Coronary artery (tissue), 2 donors: ENCODE data around the gene BNC2.

Source experiments
- DNase-seq: peaks from one replicate; pipeline ENCODE4 v3.0.0-alpha.2; 2017; ENCODE audit warnings: low spot score
- H3K27ac ChIP-seq, 2 donors: fragments of 200-600 bp; sonication (generic); one replicate each; pipeline ENCODE4 v1.5.1; 2016 to 2019
- H3K4me3 ChIP-seq: fragments of 200-600 bp; sonication (generic); 2 replicates; pipeline ENCODE4 v1.5.1; 2016; ENCODE audit warnings: mild to moderate bottlenecking, moderate library complexity
- CTCF ChIP-seq: fragments of 200-600 bp; sonication (generic); IDR thresholded peaks from one replicate; pipeline ENCODE4 v1.5.1; 2019; ENCODE audit warnings: antibody characterized with exemption

BNC2 gene

DNA sequence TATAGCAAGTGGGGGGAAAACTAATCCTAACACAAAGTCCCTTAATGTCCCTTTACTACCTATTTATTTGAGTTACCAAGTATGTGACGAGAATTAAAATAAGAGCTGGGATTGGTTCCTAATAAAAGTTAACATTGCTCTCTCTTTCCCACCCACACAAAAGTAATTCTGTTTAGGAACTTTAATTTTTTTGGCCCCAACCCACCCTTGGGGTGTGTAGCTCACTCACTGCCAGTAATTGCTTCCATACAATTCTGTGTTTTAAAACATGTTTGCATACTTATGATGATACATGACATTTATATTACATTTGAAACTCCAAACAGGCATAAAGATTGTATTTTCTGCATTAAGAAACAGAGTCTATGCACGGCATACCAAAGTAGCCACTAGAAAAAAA, 106.5 kb downstream of the BNC2 start:
- no peak overlapping the region for H3K27ac ChIP-seq
- H3K4me3 ChIP-seq = no peak overlapping the region
- no peak for DNase-seq
- no peak for TF ChIP-seq CTCF

- Histone ChIP-seq H3K4me3 (no peak overlapping the region), H3K27ac (no peak overlapping the region)
- TF ChIP-seq CTCF = no peak
- DNase-seq = no peak
Observed at GRCh38 chr9:16755467-16756160, 114.9 kb downstream of the BNC2 start.

- Histone ChIP-seq H3K4me3 (no peak overlapping the region), H3K27ac (no peak overlapping the region)
- no peak for TF ChIP-seq CTCF
- DNase-seq = no peak
Observed at GRCh38 chr9:16754662-16755061, 115.8 kb downstream of the BNC2 start.

GRCh38 chr9:16753256-16753655, 117.2 kb downstream of the BNC2 start:
- DNase-seq = no peak
- no peak overlapping the region for H3K27ac ChIP-seq
- H3K4me3 ChIP-seq = no peak overlapping the region
- no peak for TF ChIP-seq CTCF

DNA sequence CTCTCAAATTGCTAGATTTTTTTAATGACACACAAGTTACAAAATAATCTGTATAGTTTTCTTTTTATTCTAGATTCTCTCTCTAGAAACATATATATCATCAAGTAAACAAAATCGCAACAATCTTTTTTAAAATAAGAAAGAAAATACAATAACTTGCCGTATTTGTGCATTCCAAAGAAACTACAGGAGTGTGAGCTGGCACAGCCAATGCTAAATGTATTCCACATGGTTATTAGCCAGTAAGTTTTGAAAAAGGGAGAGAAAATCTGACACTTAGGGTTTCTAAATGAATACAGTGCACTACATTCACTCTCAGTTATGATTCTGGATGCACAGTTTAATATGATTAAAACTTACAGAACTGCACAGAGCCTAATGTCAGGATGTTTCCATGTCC, 117.9 kb downstream of the BNC2 start:
- Histone ChIP-seq H3K27ac (no peak overlapping the region), H3K4me3 (no peak overlapping the region)
- no peak for DNase-seq
- no peak for TF ChIP-seq CTCF

GRCh38 chr9:16750553-16750952, 119.9 kb downstream of the BNC2 start:
- no peak overlapping the region for H3K27ac ChIP-seq
- TF ChIP-seq CTCF = no peak
- DNase-seq = no peak
- H3K4me3 ChIP-seq = no peak overlapping the region

DNA sequence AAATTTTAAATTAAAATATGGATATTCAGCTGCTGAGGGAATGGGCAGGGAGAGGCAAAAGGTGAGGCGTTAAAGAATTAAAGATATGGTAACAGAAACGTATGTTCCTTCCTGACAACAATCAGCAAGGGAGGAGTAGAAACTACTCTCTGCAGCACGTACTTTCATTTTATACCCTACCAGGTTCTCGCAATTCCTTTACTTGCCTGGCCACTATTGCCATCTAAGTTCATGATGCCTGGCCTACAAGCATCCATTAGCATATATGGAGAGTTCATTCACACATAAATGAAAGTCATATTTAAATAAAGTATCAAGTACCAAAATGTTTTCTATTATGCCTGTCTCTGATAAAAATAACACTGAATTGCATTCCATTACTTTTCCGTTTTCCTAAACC, 125.1 kb downstream of the BNC2 start:
- no peak overlapping the region for H3K27ac ChIP-seq
- no peak for TF ChIP-seq CTCF
- DNase-seq = no peak
- H3K4me3 ChIP-seq = no peak overlapping the region
